Right atrium auricular region (tissue), 2 donors: ENCODE results near the gene ODAD4. TPM values are rescaled to one million over a fixed set of nuclear protein-coding genes. Genes with fewer than 3 reads are reported as not detected.
"Not testable (repeated sequence)": the region's sequence is repeated elsewhere in the genome, so short reads cannot be mapped to it uniquely, and the experiment has no call there.

ENCODE experiments used
- DNase-seq: peaks from one replicate; pipeline ENCODE4 v3.0.0-alpha.2; 2019; ENCODE audit warnings: low spot score
- H3K27ac ChIP-seq, 2 donors: fragments of 200-600 bp; sonication (generic); 1 replicate in 1 of 2; 2 replicates in 1 of 2; pipeline ENCODE4 v1.5.1; 2016 to 2019
- H3K27me3 ChIP-seq, 2 donors: fragments of 200-600 bp; sonication (generic); one replicate each; pipeline versions ENCODE4 v1.5.1 to v1.6.0; 2017 to 2019
- H3K36me3 ChIP-seq: fragments of 200-600 bp; sonication (generic); one replicate; pipeline ENCODE4 v1.5.1; 2016
- H3K4me1 ChIP-seq, 2 donors: fragments of 200-600 bp; sonication (generic); one replicate each; pipeline versions ENCODE4 v1.5.1 to v1.6.0; 2017 to 2019
- H3K4me3 ChIP-seq, 2 donors: fragments of 200-600 bp; sonication (generic); 1 replicate in 1 of 2; 2 replicates in 1 of 2; pipeline ENCODE4 v1.5.1; 2017 to 2019; ENCODE audit warnings: mild to moderate bottlenecking in 1 of 2, moderate library complexity in 1 of 2
- H3K9me3 ChIP-seq, 2 donors: fragments of 200-600 bp; sonication (generic); one replicate each; pipeline ENCODE4 v1.5.1; 2019
- CTCF ChIP-seq, 2 donors: fragments of 200-600 bp; sonication (generic); IDR thresholded peaks; one replicate each; pipeline ENCODE4 v1.5.1; 2019; ENCODE audit warnings: antibody characterized with exemption in 2 of 2
- total RNA-seq, 2 donors: library from RNA; depleted of rRNA; stranded (reverse); fragments of >200 nt; gene quantifications; one replicate each; pipeline ENCODE4 v1.1.0, GENCODE V29; 2016

Gene ODAD4
- total RNA-seq, 2 donors from 2014 or later: 0.43 to 0.56 TPM

DNA sequence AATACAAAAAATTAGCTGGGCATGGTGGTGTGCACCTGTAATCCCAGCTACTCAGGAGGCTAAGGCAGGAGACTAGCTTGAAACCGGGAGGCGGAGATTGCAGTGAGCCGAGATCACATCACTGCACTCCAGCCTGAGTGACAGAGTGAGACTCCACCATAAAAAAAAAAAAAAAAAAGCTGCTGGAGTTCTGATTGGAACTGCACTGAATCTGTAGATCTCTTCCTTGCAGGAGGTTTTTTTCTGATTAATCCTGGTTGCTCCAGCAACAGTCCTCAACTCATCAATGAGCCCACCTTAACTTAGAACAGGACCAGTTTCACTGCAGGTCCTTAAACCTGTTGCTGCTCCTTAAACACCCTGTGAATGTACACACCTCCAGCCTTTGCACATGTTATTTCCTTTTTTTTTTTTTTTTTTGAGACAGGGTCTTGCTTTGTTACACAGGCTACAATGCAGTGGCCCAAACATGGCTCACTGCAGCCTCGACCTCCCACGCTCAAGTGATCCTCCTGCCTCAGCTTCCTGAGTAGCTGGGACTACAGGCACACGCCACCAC, 1.6 kb upstream of the ODAD4 start:
- Histone ChIP-seq H3K4me1 (no peaks in the 10 kb centered on the region), H3K9me3 (no peaks in the 10 kb centered on the region), H3K36me3 (no peaks in the 10 kb centered on the region), H3K27ac (no peak overlapping the region), H3K4me3 (no peak overlapping the region), H3K27me3 (no peaks in the 10 kb centered on the region)
- no peak for TF ChIP-seq CTCF (IDR thresholded peaks at IDR 0.05)
- DNase-seq: no peak

GRCh38 chr17:41930833-41931156, 378 bp downstream of the ODAD4 start:
- not testable (repeated sequence) for H3K9me3 ChIP-seq, H3K4me1 ChIP-seq, DNase-seq, H3K27me3 ChIP-seq, H3K36me3 ChIP-seq
- peak overlapping the region; percentile 42 to 52 for H3K4me3 ChIP-seq
- H3K27ac ChIP-seq: peak overlapping the region; percentile 76 to 83

GRCh38 chr17:41931715-41932114, 1.3 kb downstream of the ODAD4 start:
- not testable (repeated sequence) for DNase-seq, H3K4me1 ChIP-seq, H3K27me3 ChIP-seq, H3K4me3 ChIP-seq, H3K36me3 ChIP-seq, H3K9me3 ChIP-seq, H3K27ac ChIP-seq

DNA sequence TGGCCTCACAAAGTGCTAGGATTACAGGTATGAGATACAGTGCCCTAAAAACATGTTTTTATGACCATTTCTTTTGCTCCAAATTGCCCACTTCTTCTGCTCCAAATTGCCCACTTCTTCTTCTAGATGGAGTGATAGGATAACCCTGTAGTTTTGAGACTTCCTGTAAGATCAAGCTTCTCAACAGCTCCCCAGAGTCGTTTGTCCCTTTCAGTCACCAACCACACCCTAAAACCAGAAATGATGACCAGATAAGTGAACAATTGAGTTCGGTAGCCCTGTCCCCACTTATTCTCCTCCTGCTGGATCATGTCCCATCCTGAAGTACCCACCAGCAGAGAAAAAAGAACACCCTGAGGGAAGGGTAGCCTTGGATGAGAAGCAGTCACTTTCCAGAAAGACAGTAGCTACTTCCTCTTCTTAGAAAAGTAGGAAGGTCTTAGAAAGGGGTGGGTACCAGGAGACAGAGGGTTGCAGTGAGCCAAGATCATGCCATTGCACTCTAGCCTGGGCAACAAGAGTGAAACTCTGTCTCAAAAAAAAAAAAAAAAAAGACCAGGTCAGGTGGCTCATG, 2.5 kb downstream of the ODAD4 start:
- no peaks in the 10 kb centered on the region for H3K36me3 ChIP-seq
- TF ChIP-seq CTCF (IDR thresholded peaks at IDR 0.05): no peak
- no peak overlapping the region for H3K27ac ChIP-seq
- H3K27me3 ChIP-seq: no peaks in the 10 kb centered on the region
- H3K9me3 ChIP-seq: no peaks in the 10 kb centered on the region
- H3K4me1 ChIP-seq: peaks cover 0 to 5% of the 10 kb centered on the region in 2 donors
- DNase-seq: no peak
- no peak overlapping the region for H3K4me3 ChIP-seq

DNA sequence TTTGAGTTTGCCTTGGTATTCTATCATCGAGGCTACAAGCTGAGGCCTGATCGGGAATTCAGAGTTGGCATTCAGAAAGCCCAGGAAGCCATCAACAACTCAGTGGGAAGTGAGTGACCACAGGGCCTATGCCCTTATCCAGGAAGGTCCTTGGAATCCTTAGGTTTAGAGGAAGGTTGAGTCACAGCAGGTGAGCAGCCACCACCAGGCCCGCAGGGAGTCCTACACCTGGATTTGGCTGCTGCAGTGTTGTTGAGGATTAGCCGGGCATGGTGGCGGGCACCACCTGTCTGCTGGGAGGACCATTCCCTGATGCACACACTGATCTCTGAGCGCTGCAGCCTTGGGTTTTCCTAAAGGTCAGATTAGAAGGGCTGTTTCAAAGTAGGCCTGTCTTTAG, 5.2 kb downstream of the ODAD4 start:
- no peak for TF ChIP-seq CTCF (IDR thresholded peaks at IDR 0.05)
- no peak overlapping the region for H3K27ac ChIP-seq
- H3K27me3 ChIP-seq: no peaks in the 10 kb centered on the region
- DNase-seq: no peak
- no peaks in the 10 kb centered on the region for H3K9me3 ChIP-seq
- no peak overlapping the region for H3K4me3 ChIP-seq
- H3K4me1 ChIP-seq: peaks cover 0 to 13% of the 10 kb centered on the region in 2 donors
- H3K36me3 ChIP-seq: no peaks in the 10 kb centered on the region

GRCh38 chr17:41937970-41938954, 7.8 kb downstream of the ODAD4 start:
- H3K4me3 ChIP-seq: no peak overlapping the region
- H3K9me3 ChIP-seq: no peaks in the 10 kb centered on the region
- H3K27ac ChIP-seq: peak overlapping the region; percentile 43 to 46
- peaks cover 0 to 13% of the 10 kb centered on the region in 2 donors for H3K4me1 ChIP-seq
- no peak for DNase-seq
- H3K27me3 ChIP-seq: no peaks in the 10 kb centered on the region
- H3K36me3 ChIP-seq: no peaks in the 10 kb centered on the region
- TF ChIP-seq CTCF (IDR thresholded peaks at IDR 0.05): no peak
